Stimulated activated CD8-positive, alpha-beta memory T cell treated with anti-CD3 and anti-CD28 coated beads, Interleukin-4, amount 100 ng/mL, for 1 hour (primary cell): ENCODE measurements around the gene BRF1.
"Not testable (repeated sequence)": the region's sequence is repeated elsewhere in the genome, so short reads cannot be mapped to it uniquely, and the experiment has no call there.

Experiments
- DNase-seq, 2 donors: peaks; one replicate each; pipeline ENCODE4 v3.0.0-alpha.2; 2020; ENCODE audit warnings: low read depth in 2 of 2, low spot score in 1 of 2

BRF1 gene

DNA sequence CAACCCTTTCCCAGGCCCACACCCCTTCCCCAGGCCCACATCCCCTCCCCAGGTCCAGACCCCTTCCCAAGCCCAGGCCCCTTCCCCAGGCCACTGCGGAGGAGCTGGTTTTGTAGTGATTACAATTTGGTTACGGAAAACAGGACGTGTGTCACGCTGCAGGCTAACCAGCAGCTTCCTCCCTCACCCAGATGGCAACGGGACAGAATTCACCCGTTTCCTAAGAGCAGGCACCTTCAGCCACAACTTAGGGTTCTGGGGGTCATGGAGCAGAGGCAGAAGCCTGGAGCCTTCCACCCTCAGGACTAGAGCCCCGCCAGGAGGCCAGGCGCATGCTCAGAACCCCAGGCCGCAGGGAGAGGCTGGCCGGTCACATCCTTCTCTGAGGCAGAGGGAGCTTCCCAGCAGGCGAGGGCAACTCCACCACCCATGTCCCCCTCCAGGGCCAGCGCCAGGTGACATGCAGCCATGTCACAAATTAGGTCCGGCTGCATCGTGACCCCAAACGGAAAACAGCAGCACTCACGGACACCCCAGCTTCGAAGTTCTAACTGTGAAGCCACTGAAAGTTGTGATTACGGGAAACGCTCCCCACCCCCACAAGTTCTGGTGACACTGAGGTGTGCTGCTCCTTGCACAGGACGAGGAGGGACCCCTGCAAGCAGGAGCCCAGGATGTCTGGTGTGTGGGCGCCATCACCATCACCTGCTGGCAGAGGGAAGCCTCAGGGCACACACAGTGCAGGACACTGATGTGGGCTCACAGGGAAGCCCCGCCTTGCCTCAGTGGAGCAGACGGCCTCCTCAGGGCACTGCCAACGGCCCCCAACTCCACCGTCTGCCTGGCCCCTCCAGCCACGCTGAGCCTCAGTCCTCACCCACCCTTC lies 7.7 kb downstream of the BRF1 start:
- DNase-seq, result no peak

DNA sequence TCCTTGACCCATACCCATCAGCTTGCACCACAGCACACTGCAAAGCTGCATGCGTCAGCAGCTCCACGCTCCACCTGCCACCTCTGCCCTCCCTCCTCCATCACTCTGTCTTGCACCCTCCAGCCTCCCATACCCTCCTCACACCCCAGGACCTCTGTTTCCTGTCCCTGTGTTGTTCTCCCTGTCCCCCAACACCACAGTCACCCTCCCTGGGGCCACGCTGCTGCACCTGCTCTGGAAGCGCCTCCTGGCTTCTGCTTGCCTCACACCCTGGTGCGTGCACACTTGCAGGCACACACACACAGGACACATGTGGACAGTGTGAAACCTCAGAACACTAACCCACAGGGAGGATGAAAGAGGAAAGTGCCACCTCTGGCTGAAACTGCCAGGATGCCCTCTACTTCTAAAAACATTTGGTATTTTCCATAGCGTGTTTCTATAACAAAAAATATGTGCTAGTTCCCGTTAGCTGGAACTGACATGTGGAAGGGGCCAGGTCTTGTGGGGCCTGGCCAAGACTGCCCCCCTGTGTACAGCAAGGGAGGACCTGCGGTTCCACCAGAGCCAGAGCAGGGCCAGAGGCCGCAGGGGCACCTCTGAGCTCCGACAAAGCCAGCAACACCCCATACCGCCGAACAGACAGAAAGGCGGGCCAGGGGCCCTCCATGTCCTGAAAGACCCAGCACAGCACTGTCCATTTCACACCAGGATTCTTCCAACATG lies 10.0 kb downstream of the BRF1 start:
- DNase-seq, result no peak

DNA sequence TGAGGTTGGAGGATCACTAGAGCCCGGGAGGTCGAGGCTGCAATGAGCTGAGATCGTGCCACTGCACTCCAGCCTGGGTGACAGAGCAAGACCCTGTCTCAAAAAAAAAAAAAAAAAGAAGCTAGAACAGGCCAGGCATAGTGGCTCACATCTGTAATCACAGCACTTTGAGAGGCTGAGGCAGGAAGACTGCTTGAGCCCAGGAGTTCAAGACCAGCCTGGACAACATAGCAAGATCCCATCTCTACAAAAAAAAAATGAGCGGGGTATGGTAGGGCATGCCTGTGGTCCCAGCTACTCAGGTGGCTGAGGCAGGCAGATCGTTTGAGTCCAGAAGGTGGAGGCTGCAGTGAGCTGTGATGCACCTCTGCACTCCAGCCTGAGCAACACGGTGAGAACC lies 11.9 kb downstream of the BRF1 start:
- not testable (repeated sequence) for DNase-seq

DNA sequence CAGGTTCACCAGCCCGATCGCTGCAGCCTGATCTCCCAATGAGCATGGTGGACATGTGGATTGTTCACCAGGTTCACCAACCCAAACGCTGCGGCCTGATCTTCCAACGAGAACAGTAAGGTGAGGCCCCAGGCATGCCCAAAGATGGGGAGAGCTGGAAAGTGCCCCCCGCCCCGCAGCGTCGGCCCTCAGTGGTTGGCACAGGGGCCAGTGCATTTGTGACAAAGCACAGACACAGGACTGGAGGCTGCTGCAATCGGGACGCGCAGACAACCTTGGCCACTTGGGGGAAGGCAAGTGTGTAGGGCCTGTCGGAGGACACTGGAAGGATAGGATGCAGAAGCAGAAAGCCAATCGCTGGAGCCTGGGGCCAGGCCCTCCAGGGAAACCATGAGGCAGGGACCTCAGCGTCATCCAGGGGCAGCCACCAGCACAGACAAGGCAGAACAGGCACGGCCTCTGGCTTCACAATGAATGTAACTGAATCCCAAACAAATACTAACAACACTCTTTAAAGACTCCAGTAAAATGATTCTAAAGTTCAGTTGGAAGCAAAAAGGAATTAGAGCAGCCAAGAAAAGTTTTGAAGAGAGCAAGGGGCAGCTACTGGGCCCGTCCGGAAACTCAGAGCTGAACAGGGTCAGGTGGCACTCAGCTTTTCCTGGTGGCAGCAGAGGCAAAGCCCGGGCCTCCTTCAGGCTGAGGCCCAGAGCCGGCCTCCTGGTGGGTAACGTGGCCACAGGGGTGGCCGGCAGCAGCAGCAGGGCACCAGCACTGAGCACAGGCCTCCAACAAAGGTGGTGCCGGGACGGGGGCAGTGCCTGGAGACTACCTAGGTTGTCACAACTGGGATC lies 13.3 kb downstream of the BRF1 start:
- DNase-seq, result no peak

DNA sequence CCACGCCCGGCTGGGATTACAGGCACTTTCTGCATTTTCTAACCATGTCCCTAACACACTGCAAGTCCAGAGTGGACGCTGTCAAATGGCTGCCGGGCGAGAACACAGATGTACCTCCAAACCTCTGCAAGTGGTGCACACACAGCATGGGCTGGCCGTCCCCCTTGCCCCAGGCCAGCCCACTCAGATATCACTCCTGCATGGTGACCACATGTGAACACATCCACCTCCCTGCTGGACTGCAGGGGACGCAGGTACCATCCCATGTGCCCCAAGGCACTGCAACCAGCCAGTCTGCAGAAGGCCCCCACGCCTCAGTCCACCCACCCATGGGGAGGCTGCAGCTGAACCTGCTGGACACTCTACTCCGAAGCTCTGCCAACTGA lies 14.0 kb downstream of the BRF1 start:
- DNase-seq, result no peak

DNA sequence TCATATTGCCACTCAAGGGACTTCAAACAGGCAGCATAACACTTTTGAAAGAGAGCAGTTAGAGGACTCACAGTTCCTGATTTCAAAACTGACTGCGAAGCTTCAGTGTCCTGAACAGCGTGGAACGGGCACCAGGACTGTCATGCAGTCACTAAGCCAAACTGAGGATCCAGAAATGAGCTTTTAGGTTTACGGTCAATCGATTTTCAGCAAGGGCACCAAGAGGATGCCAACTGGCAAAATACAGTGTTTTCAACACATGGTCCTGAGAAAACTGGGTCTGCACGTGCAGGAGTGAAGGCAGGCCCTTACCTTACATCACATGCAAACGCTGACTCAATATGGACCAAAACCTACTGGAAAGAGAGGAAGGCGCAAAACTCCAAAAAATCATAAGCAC lies 15.6 kb downstream of the BRF1 start:
- DNase-seq, result no peak

DNA sequence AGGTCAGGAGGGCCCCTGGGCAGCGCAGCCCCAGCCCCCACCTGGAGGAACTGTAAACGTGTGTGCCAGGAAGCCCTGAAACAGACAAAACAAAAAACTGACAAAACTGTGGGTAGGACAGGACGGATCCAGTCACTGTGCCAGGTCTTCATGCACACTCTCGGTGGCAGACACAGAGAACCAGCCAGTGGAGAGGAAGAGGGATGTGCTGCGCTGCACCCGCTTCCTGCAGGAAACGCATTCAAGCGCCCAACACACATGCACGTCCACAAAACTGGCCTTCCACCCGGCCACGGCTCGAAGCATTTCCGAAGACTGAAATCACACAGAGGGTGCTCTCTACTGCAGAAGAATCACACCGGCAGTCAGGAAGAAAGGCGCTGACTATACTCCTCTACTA lies 16.9 kb downstream of the BRF1 start:
- no peak for DNase-seq

DNA sequence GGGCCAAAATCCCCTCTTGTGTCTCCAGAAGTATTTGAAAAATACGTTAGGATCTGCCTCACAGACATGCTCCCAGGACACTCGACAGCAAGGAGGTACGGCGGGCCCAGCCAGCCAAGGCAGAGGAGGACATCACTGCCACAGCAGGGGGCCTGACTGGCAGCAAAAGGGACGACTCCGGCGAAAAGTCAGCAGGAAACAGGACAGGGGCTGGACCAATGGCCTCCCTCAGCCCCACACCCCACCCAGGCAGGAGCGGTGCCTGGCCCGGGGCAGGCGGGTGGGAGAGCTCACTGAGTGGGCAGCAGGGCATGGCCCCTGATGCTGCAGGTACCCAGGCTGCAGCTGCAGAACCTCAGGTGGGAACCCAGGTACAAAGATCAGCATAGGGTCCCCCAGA lies 17.8 kb downstream of the BRF1 start:
- DNase-seq, result no peak

DNA sequence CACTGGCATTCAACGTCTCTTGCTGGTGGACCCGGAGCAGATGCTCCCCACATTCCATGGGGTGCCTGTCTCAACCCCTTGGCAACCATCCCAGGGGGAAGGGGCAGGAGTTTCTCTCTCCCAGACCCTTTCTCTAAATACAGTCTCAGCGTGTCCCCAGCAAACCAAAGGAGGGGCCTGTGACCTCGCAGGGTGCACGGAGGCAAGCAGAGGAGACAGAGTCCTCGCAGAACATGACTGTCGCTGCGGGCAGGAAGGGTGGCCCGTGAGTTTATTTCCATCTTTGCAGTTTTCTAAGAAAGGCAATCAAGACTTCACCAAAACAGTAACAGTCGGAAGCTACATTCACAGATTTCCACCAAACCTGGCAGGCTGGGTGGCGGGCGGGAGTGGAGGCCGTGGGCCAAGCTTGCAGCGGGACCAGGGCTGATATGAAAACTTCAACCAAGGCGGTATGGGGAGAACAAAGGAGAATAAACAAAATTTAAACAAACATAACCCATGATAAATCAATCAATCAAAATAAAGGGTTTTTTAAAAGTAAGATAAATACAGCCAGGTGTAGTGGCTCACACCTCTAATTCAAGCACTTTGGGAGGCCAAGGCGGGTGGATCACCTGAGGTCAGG lies 18.6 kb downstream of the BRF1 start:
- DNase-seq, result no peak

DNA sequence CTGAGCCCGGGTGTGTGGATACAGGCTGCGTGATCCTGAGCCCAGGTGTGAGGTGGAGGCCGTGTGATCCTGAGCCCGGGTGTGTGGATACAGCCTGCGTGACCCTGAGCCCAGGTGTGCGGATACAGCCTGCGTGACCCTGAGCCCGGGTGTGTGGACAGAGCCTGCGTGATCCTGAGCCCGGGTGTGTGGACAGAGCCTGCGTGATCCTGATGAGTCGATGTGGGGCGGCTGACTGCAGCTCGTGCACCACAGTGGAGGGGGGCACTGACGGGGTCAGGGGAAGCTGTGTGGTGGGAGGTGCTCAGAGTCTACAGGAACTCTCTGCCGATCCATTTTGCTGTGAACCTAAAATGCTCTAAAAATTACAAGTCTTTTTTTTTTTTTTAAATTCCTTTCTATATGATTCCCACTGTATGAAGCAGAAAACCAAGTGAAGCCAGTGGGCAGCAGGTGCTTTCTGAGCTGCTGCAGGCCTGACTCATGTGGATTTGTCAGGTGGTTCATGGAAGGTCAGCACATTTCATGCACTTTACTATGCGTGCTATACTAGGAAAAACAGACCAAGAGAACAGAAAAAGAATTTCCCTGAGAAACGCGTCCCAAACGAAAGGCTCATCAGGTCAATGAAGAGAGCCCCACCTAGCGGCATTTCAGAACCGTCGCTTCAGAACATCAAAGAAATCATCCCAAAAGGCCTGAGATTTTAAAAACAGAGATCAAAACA lies 19.3 kb downstream of the BRF1 start:
- DNase-seq, result no peak

DNA sequence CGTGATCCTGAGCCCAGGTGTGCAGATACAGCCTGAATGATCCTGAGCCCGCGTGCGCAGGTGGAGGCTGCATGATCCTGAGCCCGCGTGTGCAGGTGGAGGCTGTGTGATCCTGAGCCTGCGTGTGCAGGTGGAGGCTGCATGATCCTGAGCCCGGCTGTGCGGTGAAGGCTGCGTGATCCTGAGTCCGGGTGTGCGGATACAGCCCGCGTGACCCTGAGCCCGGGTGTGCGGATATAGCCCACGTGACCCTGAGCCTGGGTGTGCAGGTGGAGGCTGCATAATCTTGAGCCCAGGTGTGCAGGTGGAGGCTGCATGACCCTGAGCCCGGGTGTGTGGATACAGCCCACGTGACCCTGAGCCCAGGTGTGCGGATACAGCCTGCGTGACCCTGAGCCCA lies 20.3 kb downstream of the BRF1 start:
- no peak for DNase-seq

DNA sequence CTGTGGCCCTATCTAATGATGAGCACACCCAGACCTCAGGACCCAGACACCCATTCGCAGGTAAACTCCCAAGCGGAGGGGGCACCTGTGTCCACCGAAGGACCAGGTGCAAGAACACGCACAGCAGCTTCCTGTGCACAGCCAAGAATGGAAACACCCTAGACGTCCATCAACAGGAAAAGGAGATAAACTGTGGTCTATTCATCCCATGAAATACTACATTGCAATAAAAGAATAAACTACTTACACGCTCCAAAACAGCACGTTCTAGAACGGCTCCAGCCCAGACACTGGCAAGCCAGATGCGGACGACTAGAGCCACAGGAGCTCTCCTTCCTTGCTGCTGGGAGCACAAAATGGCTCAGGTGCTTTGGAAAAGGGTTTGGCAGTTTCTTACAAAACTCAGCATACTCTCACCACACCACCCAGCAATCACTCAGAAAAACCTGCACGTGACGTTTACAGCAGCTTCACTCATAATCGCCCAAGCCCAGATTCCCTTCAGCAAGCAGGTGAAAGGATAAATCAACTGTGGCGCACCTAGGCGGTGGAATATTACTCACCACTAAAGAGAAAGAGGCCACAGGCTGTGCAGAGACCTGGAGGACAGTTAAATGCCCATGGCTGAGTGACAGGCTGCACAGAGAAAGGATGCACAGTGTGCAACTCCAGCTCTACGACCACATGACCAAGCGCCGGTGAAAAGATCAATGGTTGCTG lies 21.0 kb downstream of the BRF1 start:
- no peak for DNase-seq

DNA sequence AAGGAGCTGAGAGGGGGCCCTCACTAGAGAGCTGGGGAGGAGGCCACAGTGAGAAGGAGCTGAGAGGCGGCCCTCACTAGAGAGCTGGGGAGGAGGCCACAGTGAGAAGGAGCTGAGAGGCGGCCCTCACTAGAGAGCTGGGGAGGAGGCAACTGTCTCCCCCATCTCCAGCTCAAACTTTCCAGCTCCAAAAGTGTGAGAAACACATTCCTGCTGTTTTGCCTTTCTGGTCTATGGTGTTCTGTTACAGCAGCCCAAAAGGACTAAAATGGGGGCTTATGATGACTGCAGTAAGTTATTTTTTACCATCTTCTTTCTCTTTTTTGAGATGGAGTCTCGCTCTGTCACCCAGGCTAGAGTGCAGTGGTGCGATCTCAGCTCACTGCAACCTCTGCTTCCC lies 23.4 kb downstream of the BRF1 start:
- not testable (repeated sequence) for DNase-seq

DNA sequence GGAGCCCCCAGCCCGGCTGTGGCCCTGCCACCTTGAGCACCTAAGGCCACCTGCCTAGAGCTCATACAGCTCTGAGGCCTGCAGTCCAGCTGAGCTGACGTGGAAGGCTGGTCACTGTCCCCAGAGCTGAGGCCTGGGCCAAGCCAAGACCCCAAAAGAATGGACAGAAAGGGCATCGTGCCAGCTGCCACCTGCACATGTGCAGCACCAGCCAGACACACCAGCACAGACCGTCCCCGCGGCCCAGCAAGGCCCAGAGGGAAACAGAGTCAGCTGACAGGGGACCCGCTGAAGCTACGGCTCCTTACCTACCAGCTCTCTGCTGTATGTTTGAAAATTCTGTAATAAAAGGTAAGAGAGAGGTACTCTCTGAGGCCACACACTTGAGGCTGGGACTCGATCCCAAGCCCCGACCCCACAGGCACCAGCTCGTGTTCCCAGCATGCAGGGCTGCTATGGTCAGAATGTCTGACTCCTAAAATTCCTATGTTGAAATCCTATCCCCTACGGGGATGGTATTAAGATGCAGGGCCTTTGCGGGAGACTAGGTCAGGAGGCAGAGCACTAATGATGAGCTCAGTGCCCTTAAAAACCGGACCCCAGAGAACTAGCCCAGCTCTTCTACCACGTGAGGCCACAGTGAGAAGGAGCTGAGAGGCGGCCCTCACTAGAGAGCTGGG lies 25.4 kb downstream of the BRF1 start:
- DNase-seq, result no peak

DNA sequence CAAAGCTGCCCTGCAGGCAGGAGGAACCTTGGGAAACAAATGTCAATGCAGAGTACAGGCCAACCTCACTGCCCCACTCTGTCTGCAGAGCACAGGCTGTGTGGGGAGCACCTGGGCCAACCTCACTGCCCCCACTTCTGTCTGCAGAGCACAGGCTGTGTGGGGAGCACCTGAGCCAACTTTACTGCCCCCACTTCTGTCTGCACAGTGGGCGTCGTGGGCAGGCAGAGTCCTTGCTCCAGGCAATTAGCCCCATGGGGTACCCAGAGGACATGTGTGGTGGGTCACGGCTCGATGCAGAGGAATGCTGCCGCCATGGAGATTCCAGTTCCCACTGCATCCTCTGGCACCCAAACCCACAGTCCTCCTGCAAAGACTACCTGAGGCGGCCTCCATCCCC lies 26.2 kb downstream of the BRF1 start:
- no peak for DNase-seq

DNA sequence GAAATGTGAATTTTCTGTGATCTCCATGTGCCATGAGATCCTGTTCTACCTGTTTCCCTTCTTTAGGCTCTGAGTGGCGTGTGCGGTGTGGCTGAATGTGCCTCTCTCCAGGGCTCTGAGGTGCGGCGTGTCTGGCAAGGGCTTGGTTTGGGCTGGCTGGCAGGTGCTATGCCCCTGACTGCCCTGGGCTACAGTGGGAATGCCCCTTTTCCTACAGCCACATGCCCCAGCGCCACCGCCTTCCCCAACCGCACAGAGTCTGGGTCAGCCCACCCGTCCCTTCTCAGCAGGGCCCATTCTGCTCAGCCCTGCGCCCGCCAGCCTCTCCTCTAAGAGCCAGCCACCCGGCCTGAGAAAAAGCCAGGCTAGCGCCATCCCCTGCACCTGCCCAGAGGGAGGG lies 27.7 kb downstream of the BRF1 start:
- DNase-seq, result no peak

DNA sequence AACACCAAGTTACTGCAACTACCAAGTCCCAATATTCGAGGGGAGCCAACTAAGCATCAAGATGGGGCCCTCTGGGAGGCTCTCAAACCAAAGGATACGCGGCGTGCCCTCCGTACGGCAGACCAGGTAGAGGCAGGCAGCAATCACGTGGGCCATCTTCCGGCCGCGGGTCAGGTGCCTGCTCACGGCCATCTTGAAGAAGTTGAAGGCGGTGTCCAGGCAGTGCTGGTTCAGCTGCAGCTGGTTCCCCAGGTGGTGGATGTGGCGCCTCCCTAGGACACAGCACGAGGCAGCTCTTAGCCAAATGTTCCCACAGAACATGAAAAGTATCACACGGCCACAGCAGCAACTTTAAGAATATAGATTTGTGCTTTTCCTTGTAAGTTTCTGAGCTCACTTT lies 28.2 kb downstream of the BRF1 start:
- DNase-seq, result no peak

DNA sequence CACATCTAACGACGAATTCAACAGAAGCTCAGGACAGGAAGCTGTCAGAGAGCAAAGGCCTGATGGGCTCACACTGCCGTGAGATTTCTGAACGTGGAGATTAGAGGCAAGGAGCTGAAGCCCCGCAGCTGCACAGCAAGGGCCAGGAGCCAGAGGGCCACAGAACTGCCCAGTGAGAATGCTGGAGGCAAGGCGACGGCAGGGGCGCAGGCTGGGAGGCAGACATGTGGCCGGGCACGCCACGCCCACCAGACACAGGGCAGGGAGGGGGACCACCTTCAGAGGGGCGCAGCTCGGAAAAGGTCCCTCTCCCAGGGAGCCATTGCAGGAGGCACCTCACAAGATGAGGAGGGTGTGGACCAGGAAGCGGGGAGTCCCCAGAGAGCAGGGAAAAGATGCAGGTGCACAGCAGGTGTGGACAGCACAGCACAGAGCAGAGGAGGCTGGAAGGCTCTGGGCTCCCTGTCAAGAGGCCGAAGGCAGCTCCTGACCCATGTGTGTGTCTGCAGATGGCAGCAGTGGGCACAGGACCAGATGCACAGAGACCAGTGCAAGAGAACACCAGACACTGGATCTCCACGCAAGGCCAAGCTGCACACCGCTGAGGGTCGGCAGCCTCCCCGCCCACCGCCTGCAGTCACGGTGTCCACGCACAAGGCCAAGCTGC lies 29.4 kb downstream of the BRF1 start:
- DNase-seq, result no peak

DNA sequence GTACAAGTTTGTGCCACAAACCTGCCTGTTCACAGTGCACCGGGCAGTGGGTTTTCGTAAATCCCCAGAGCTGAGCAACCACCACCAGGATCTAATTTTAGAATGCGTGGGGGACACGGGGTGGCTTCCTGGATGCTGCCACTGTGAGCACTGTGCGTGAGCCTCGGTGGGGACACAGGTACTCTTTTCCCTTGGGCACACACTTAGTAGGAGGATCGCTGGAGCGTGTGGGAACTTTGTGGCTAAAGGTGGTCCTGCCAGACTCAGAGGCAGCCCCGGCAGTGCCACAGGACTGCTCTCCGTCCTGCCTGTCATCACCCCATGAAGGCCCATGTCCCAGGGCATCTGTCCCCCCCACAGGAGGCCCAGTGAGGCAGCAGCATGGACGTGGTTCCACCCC lies 31.4 kb downstream of the BRF1 start:
- DNase-seq, result no peak
